KG1 (cell line): Measurements from ENCODE around the gene SPATA46.
"Not testable (repeated sequence)": the region's sequence is repeated elsewhere in the genome, so short reads cannot be mapped to it uniquely, and the experiment has no call there.

ENCODE experiments used
- DNase-seq: peaks from one replicate; lab custom pipeline; 2025; lab: John Stamatoyannopoulos, UW

SPATA46 gene

DNA sequence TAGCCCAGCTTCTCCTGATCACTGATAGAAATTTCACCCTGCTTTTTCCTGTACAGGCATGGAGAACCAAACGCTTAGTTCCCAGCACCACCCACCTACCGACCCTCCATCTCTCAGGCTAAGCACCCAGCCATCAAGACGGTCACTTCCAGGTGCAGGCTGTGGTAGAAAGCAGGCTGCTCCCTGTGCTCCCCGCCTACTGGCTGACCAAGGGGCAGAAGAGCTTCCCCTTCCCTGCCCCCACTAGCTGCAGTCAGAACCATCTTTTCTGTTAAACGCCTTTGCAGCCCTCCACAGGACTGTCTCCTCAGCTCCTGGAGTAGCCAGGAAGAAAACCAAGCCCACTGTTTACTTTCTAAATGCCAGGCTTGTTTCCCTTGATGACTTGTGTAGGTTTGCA lies 23.0 kb downstream of the SPATA46 start:
- no peak for DNase-seq

DNA sequence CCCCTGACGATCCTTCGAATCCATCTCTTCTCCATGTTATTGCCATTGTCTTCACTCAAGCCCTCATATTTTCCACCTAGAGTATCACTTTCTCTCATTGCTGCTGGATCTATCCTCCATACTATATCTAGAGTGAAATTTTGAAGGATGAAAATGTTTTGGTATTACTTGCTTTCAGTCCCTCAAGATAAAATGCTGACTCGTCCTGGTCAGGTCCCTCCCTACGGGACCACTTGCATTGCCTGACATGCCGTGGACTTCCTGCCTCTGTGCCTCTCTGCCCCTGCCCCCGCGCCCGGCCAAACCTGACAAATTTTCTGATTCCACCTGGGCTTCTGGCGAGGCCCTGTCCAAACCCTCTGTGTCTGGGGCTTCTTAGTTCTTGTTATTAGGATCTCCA lies 23.6 kb downstream of the SPATA46 start:
- no peak for DNase-seq

DNA sequence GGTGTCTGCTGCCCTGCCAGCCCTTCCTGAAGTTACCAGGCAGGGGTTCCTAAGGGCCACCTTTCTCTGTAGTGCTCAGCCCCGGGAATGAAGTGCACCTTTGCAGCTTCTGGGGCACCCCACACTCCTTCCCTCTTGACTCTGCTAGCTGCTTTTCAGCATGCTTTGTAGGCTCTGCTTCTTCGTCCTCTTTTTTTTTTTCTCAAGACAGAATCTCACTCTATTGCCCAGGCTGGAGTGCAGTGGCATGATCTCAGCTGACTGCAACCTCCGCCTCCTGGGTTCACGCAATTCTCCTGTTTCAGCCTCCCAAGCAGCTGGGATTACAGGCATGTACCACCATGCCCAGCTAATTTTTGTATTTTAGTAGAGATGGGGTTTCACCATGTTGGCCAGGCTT lies 24.8 kb downstream of the SPATA46 start:
- not testable (repeated sequence) for DNase-seq

DNA sequence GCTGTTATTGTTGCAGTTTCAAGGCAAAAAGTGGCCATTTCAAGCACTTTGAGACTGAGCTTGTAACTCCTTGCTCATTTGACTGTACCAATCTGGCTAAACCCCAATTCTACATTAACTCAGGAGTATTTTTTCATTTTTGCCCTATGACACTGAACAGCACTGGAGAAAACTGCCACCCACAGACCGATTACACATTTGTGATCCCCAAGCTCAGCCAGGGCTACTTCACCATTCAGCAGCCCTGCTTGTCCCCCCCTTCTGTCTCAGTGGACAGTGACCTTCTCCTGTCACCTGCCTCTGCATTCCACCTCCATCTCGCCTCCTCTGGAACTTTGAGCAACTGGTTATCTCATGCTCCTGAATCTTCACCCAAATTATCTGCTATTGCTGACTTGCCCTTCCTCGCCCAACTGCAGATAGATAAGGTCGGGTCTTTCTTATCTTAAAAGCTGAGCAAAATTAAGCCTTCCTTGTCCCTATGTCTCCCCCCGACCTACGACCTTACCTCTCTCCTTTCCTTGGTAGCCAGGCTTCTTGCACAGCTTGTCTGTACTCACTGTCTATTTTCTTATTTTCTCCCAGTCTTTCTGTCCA lies 25.3 kb downstream of the SPATA46 start:
- DNase-seq, result no peak

DNA sequence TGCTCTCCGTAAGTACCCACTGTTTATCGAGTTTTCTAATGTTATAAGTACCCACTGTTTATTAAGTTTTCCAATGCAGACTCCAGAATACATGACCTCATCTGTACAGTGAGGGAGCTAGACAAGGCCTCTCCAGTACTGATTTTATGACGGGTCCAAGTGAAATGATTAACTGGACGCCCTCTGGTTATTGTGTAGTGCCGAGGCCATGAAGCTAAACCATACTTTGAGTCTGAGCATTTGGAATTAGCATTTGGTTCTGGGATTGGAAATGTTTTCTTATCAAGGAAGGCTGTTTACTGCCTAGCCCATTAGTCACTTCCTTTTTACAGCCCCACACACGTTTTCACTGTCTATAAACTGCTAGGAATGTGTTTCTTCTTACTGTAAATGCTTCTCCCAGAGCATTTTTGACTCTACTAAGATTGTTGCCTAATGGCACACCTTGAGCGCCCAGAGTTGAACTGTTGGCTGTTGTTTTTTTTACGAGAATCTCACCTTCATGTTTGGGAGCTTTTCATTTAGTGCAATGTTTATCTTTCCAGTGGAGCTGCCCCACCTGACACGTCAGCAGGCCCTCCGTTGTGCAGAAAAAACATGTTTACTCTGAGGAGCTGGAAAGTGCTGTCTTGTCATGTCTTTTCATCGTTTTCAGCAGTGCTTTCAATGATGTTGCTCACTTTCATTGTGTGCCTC lies 26.9 kb downstream of the SPATA46 start:
- no peak for DNase-seq

DNA sequence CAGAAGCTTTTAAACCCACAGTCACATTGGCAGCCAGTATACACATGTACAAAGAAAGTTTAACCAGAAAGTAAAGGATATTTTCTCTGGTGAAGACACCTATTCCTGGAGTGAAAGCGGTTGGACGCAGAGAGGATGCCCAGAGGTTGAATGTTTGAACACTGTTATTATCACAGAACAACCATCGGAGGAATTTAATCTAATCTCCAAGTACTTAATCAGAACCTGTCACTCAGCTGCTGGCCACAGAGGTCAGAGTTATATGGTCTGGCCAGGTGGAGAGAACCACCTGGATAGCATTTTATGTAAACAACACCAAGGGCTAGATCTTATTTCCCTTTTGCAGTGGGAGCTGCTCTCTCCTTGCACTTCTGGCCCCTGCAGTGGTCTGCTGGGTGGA lies 29.4 kb downstream of the SPATA46 start:
- no peak for DNase-seq

DNA sequence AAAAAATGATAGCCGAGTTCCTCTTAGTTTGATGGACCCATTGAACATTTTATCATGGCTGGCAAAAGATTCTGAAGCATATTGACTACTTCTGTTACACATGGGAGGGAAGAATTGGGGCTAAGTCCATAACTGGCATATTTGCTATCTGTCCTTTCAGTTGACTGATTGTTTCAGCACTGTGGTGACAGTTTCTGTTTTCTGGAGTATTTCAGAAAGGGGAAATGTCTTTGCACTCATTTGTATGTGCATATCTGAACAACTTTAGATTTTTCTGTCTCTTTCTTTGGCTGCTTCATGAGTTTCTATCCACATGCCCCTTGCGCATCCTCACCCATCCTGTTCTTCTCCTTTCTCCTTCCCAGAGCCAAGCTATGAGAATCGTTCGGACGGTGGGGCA lies 33.2 kb downstream of the SPATA46 start:
- no peak for DNase-seq

DNA sequence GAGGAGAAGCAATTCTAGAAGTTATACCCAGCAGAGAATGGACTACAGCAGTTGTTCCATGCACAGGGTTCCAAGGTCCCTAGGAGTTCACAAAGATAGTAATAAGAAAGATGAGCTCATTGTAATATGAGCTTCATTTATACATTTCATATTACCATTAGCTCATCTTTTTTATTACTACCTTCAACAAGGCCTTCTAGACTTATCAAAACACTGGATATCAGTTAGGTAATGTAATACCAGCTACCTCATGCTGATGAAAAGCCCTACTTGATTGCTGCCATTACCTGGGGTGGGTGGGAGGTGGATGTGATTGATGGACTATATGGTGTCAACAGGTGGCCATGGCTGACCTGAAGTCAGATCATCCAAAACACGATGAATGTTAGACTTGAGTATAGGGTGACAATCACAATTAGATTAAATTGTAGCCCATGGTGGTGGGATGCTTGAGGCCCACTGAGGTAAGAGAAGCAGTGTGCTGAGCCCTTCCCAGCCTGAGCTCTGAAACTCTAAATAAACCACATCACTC lies 34.1 kb downstream of the SPATA46 start:
- no peak for DNase-seq

DNA sequence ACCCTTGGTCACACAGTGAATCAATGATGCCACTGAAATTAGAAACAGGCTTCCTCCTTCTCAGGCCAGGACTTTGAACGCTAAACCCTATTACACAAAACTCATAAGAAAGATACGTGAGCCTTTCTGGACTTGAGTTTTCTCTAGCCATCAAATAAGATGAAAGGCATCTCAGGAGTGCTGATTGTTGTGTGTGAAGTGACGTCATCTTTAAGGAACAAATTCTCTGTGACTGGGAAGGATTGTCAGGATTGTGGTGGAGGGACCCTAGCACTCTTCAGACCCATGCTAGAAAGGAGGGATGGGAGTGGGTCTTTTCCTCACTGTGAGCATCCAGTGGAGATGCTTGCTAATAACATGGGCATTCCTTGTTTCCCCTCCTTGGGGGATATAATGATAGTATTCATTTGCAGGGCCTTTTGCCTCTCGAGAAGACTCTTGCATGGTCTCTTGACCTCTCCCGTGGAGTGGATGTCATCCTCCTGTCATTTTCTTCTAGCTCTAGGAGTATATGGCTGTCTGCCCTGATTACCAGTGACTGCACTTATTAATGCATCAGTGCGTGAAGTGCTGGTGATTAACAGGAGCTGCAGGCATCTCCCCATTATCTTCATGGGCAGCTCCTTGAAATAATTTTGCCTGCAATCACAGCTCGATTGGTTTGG lies 39.9 kb downstream of the SPATA46 start:
- DNase-seq, result no peak

DNA sequence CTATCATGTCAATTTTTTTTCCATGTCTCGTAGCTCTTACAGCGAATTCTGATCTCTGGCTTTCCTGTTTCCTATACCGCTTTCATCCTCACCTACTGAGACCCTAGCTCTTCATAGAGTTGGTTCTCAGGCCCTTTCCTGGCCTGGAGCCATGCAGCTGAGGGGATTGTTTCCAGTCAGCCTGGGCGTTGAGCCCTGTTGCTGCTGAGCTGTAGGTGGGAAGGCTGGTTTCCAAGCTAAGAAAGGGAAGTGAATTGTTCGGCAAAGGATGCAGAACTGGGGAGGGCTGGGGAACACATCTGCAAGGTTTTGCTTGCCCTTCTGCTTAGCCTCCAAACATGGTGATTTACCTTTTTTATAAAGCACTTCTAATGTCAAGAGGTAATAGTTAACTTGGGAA lies 41.5 kb downstream of the SPATA46 start:
- no peak for DNase-seq

DNA sequence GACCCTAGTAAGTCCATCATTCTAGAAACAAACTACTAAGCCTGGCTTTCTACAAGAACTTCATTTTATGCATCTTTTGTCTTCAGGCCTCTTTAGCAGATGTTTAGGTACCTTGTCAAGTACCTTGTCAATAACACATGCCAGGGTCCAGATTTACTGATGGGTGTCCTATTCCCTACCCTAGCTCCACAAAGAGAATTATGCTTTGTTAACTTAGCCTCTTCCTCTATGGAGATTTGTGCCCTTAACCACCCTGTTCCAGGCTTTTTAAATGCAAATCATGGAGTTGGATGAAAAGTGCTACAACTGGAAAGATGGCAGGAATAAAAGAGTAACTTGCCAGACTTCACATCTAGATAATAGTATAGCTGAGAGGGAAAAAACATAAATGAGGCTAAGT lies 42.7 kb downstream of the SPATA46 start:
- DNase-seq, result no peak

DNA sequence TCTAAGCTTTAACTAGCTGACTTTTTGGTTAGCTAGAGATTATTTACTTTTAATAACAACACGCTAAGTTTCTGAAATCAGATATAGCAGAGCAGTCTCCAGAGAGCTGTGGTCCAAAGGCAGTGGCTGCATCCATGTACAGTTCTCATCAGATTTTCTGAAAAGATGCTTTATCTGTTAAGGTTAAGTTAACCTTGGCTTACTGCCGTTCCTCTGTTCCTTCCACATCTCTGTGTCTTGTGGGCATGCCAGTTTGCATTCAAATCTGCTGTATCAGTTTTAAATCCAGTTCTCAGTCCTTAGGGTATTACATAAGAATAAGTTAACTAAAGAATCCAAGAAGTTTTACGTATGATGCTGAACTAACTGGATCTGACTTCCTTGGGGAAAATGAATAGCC lies 46.8 kb downstream of the SPATA46 start:
- no peak for DNase-seq

DNA sequence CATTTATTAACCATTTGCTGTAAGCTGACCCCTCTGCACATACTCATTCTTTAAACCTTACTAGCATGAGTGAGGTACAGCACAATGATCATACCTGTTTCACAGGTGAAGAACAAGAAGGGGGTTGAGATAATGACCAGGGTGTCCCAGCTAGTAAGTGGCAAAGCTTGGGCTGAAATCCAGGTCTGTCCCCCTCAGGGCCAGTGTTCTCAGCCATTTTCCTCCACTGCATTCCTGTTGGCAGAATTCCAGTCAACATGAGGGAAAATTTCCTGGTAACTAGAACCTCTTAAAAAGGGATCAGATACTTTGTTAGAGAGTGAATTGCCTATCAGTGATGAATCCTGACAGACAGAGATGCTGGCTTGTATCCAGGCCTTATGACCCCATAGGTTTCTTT lies 48.1 kb downstream of the SPATA46 start:
- no peak for DNase-seq

DNA sequence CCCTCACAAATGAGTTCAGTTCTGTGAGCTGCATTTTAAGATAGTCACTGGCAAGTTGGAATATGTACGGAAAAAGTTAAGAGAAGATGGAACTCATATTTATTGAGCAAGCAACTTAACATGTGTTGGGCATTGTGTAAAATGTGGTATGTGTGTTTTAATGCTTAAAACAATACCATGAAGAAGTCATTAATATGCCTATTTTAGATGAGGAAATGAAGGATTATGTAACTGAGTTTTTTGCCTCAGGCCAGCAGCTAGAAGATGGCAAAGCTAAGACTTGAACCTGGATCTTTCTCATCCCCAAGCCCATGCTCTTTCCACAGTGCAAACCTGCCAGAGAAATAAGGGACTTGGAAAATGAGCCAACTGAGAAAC lies 48.9 kb downstream of the SPATA46 start:
- no peak for DNase-seq

DNA sequence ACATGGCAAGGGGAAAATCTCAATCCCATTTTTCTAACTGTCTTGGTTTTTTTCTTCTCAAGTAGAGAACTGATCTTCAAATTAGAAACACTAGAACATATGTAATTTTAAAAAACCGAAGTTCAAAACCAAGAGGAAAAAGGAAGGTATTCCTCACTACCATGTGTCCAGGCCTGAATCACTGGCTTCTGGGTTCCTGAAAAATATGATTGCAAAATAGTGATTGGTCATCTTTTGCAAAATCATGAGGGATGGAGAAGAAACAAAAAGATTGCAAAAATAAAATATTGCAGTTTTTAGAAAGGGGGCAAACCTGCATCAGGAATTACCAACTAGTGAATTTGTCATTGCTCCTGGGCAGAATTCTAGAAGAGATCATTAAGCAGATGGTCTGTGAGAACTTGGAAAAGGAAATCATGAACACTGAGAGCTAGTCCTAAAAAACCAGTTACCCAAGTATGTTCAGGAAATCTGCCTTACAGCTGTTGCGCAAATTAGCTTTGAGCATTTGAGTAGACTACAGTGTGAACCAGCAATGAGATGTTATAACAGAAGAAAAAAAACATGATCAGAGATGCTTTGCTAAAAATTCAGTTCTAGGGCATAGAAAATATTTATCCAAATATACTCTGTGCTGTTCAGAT lies 49.4 kb downstream of the SPATA46 start:
- no peak for DNase-seq

DNA sequence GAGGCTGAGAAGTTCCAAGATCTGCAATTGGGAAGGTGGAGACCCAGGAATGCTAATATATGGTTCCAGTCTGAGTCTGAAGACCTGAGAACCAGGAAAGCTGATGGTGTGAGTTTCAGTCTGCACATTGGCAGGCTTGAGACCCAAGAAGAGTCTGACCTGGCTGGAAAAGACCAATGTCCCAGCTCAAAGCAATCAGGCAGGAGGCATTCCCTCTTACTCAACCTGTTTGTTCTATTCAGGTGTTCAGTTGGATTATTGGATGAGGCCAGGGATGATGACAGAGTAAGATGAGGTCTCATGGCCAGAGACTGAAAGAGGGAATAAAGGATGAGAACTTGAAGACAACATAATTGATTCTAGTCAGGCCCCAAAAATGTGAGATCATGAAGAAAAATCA lies 50.1 kb downstream of the SPATA46 start:
- no peak for DNase-seq

DNA sequence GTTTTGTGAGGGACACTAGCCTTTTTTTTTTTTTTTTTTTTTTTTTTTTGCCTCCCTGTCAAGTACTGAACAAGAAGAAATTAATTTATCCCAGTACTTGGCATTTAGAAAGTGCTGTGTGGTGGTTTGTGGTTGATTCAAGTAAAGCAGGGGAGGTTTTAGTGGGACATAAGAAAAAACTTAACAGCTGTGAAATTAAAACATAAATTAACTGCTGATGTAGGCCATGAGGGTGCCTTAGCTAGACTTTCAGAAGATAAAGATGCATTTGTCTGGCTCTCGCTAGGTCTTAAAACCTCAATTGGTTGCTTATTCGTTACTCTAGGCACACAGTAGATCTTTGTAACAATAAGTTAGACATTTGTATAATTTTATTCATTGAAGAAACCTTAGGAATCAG lies 52.3 kb downstream of the SPATA46 start:
- no peak for DNase-seq
